OCI-LY7 (cell line): ENCODE results near the gene PTPA. TPM values are rescaled to one million over a fixed set of nuclear protein-coding genes. Genes with fewer than 3 reads are reported as not detected.

ENCODE experiments used
- BruUV-seq: library from RNA; stranded (reverse); fragments of 400-500 nt; replicated peaks from 2 replicates; lab custom pipeline; 2021; lab: Mats Ljungman, UMichigan
- CTCF ChIA-PET: fragments of 300-600 bp; sonication (Branson Sonifier 250); formaldehyde crosslinking; loops from one replicate; lab custom pipeline; 2022; ENCODE audit warnings: antibody characterized with exemption; ENCODE audit not compliant: unreplicated experiment; lab: Charles Lee
- POLR2A ChIA-PET: fragments of 300-600 bp; sonication (Branson Sonifier 250); formaldehyde crosslinking; loops from one replicate; lab custom pipeline; 2022; ENCODE audit warnings: antibody characterized with exemption; lab: Charles Lee
- DNase-seq: peaks from one replicate; pipeline ENCODE4 v3.0.0-alpha.2; 2015; ENCODE audit warnings: low spot score
- H2AFZ ChIP-seq: fragments of 200-600 bp; sonication (generic), shearing (Covaris generic); 2 replicates; pipeline ENCODE4 v1.6.1; 2014; ENCODE audit warnings: mild to moderate bottlenecking, antibody characterized with exemption, low read length, moderate library complexity
- H3K27ac ChIP-seq: fragments of 200-600 bp; sonication (generic); 2 replicates; pipeline ENCODE4 v1.5.1; 2014; ENCODE audit warnings: mixed run types, low read depth, mild to moderate bottlenecking, moderate library complexity, low read length, inconsistent platforms; ENCODE audit not compliant: poor library complexity, severe bottlenecking
- H3K36me3 ChIP-seq: fragments of 200-600 bp; sonication (generic); 2 replicates; pipeline ENCODE4 v1.6.1; 2014; ENCODE audit warnings: mild to moderate bottlenecking, antibody characterized with exemption, low read length, moderate library complexity, mixed read lengths; ENCODE audit not compliant: insufficient read depth
- H3K4me1 ChIP-seq: fragments of 200-600 bp; sonication (generic); 2 replicates; pipeline ENCODE4 v1.5.1; 2014; ENCODE audit warnings: mild to moderate bottlenecking, low read length; ENCODE audit not compliant: insufficient read depth, poor library complexity, severe bottlenecking
- H3K4me2 ChIP-seq: fragments of 200-600 bp; sonication (generic); 2 replicates; pipeline ENCODE4 v1.6.1; 2014; ENCODE audit warnings: mild to moderate bottlenecking, low read length
- H3K4me3 ChIP-seq: fragments of 200-600 bp; sonication (generic); 2 replicates; pipeline ENCODE4 v1.5.1; 2014; ENCODE audit warnings: mild to moderate bottlenecking, low read depth, low read length; ENCODE audit not compliant: poor library complexity, severe bottlenecking
- H3K79me2 ChIP-seq: fragments of 200-600 bp; sonication (generic); 2 replicates; pipeline ENCODE4 v1.6.1; 2016; ENCODE audit warnings: low read depth, mild to moderate bottlenecking, low read length, moderate library complexity, mixed read lengths; ENCODE audit not compliant: insufficient read depth
- H3K9me2 ChIP-seq: fragments of 200-600 bp; sonication (generic); 2 replicates; pipeline ENCODE4 v1.6.1; 2016; ENCODE audit warnings: mild to moderate bottlenecking, low read length, mixed read lengths; ENCODE audit not compliant: insufficient read depth
- H3K9me3 ChIP-seq: fragments of 200-600 bp; sonication (generic); 2 replicates; pipeline ENCODE4 v1.6.1; 2014; ENCODE audit warnings: mild to moderate bottlenecking, mixed run types, low read length, mixed read lengths
- H4K20me1 ChIP-seq: fragments of 200-600 bp; sonication (generic); 2 replicates; pipeline ENCODE4 v1.6.1; 2014; ENCODE audit warnings: mild to moderate bottlenecking, antibody characterized with exemption, low read length, moderate library complexity, mixed read lengths; ENCODE audit not compliant: insufficient read depth
- CTCF ChIP-seq: fragments of 200-600 bp; sonication (generic); conservative IDR thresholded peaks from 2 replicates; pipeline ENCODE4 v1.5.1; 2014; ENCODE audit warnings: mild to moderate bottlenecking, antibody characterized with exemption, low read length, moderate library complexity, mixed read lengths
- EZH2phosphoT487 ChIP-seq: fragments of 200-600 bp; sonication (generic); IDR thresholded peaks from 2 replicates; pipeline ENCODE4 v1.6.1; 2018; ENCODE audit warnings: low read depth, borderline replicate concordance, mild to moderate bottlenecking, mixed run types, antibody characterized with exemption, low read length, moderate library complexity, mixed read lengths
- intact Hi-C: fragments of 100-400 bp; cut with micrococcal nuclease; formaldehyde crosslinking; loops from one replicate; pipeline ENCODE4 v1.10.0; 2022; ENCODE audit not compliant: unreplicated experiment
- total RNA-seq, 2 experiments: library from RNA; depleted of rRNA in 1 of 2; stranded (reverse); fragments of >200 nt in 1 of 2; shearing (Covaris generic) in 1 of 2; gene quantifications; 2 replicates each; pipeline ENCODE4 v1.2.3, GENCODE V29; 2014 to 2022

The PTPA gene
- total RNA-seq, 2 experiments from 2014 or later, result 106 to 111 TPM

DNA sequence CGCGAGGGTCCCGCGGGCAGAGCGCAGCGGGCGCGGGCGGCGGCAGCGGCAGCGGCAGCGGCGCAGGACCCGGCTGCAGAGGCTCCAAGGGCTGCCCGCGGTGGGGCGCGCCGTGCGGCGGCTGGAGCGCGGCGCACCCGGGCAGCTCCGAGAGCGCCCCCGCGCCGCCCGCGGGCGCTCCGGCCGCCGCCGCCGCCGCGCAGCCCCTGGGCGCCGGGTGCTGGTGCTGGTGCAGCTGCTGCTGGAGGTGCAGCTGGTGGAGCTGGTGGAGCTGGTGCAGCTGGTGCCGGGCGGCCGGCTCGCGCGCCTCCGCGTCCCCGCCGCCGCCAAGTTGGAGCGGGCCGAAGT, 66.2 kb downstream of the PTPA start:
- ChIA-PET CTCF (interaction anchor here (1.0 to 1.1 kb wide), 2 partner anchors 35 to 57 kb away, joined by 3 to 4 read pairs; no protein-coding TSS in a partner anchor), POLR2A (interaction anchor here (0.6 to 1.6 kb wide), 6 partner anchors 35 to 448 kb away, joined by 3 to 6 read pairs (median 4); no protein-coding TSS in a partner anchor)
- peak overlapping the region; percentile 72 for H3K4me3 ChIP-seq
- peaks cover 35% of the 10 kb centered on the region for H3K4me1 ChIP-seq
- peak overlapping the region; percentile 56; the same call in 1 of the 2 replicates for H2AFZ ChIP-seq
- intact Hi-C loops, result loop anchor here (5.0 to 10.0 kb wide), 4 partner anchors 60 to 450 kb away; partner anchors contain the start of gene NTMT1
- H3K9me2 ChIP-seq, result no peaks in the 10 kb centered on the region
- H3K9me3 ChIP-seq, result no peaks in the 10 kb centered on the region
- H3K4me2 ChIP-seq, result peak overlapping the region; percentile 90
- BruUV-seq, result no TSS peak
- H3K79me2 ChIP-seq, result no peaks in the 10 kb centered on the region
- DNase-seq, result no peak
- H4K20me1 ChIP-seq, result no peaks in the 10 kb centered on the region
- H3K36me3 ChIP-seq, result no peaks in the 10 kb centered on the region
- H3K27ac ChIP-seq, result peak overlapping the region; percentile 44
- TF ChIP-seq EZH2phosphoT487, result no peak
- no peak for TF ChIP-seq CTCF

DNA sequence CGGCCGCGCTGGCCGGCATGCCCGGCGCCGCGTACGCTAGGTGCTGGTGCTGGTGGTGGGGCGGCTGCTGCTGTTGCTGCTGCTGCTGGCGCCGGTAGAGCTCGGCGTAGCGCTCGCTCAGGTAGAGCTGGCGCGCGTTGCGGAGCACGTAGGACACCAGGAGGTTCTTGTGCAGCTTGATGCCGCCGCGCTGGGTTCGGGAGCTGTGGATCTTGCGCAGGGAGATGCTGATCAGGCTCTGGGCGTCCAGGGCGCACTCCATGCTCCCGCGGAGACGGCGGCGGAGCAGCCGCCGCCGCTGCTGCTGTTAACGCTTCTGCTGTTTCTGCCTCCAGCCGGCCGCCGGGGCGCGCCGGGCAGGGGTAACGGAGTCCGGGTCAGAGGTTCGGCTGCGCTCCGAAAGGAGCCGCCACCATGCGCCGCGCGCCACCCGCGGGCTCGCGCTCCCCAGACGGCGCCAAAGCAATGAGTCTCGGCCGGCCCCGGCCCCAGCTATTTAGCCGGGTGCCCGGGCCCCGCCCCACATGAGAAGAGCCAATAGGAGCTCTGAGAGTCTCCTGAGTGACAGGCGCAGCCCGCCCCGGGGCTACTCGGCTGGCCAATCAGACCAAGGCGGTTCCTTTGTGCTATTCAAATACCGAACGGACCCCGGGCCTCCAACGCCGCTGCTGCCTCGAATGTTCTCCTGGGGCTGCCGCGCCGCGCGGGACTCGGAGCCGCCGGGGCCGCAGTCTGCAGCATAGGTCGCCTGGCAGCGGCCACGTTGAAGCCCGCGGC, 66.8 kb downstream of the PTPA start, which contains the start of gene IER5L:
Gene IER5L (minus strand): TSS at position 471 of the 777 bp plus-strand sequence. CDS start 209 bp downstream, at position 262.
- peak within 1 kb of the TSS; percentile 90 for H3K4me2 ChIP-seq
- H3K9me3 ChIP-seq, result no peaks in the 10 kb centered on the region
- no peaks in the 10 kb centered on the region for H3K79me2 ChIP-seq
- TF ChIP-seq EZH2phosphoT487 (no peak), CTCF (peak; percentile 26; the same call in 1 of the 2 replicates)
- ChIA-PET POLR2A (interaction anchor here (0.6 to 1.6 kb wide), 9 partner anchors 10 to 448 kb away, joined by 3 to 6 read pairs (median 4); no protein-coding TSS in a partner anchor), CTCF (interaction anchor here (0.6 to 1.1 kb wide), 5 partner anchors 36 to 68 kb away, joined by 3 to 4 read pairs (median 3); no protein-coding TSS in a partner anchor)
- H3K4me3 ChIP-seq, result peak within 1 kb of the TSS; percentile 72
- intact Hi-C loops, result loop anchor here (5.0 to 10.0 kb wide), 4 partner anchors 59 to 449 kb away; partner anchors contain the start of gene NTMT1
- peak within 1 kb of the TSS; percentile 44 for H3K27ac ChIP-seq
- peak; percentile 97 for DNase-seq
- peak within 1 kb of the TSS; percentile 56; the same call in 1 of the 2 replicates for H2AFZ ChIP-seq
- H3K4me1 ChIP-seq, result peaks cover 35% of the 10 kb centered on the region
- H3K9me2 ChIP-seq, result no peaks in the 10 kb centered on the region
- no peaks in the 10 kb centered on the region for H4K20me1 ChIP-seq
- H3K36me3 ChIP-seq, result no peaks in the 10 kb centered on the region
- no TSS peak for BruUV-seq
